H7 (cell line): ENCODE data around the gene CORO2B. TPM values are rescaled to one million over a fixed set of nuclear protein-coding genes. Genes with fewer than 3 reads are reported as not detected.

Experiments used
- DNase-seq: peaks from one replicate; pipeline ENCODE4 v3.0.0; 2012
- H3K27me3 ChIP-seq: 2 replicates; pipeline ENCODE4 v1.6.0; 2011; ENCODE audit warnings: mild to moderate bottlenecking, low read length; ENCODE audit not compliant: control insufficient read depth, insufficient read depth
- H3K36me3 ChIP-seq: replicated peaks from 2 replicates; pipeline ENCODE4 v1.5.1; 2011; ENCODE audit warnings: low read length; ENCODE audit not compliant: control insufficient read depth, insufficient read depth
- H3K4me3 ChIP-seq: 2 replicates; pipeline ENCODE4 v1.5.1; 2011; ENCODE audit warnings: low read depth, mild to moderate bottlenecking, control low read depth, low read length, moderate library complexity; ENCODE audit not compliant: insufficient read depth
- total RNA-seq: library from RNA; depleted of rRNA; stranded (reverse); fragments of >200 nt; shearing (Covaris generic); gene quantifications from 2 replicates; pipeline ENCODE4 v1.2.3, GENCODE V29; 2014

CORO2B gene
- total RNA-seq, 1 experiment from 2014 or later, result 5.4 TPM

- DNase-seq, result no peak
- Histone ChIP-seq H3K27me3 (no peaks in the 10 kb centered on the region), H3K36me3 (no peaks in the 10 kb centered on the region), H3K4me3 (no peak overlapping the region)
Observed at GRCh38 chr15:68707386-68707785, 128.6 kb downstream of the CORO2B start.

- H3K36me3 ChIP-seq, result no peaks in the 10 kb centered on the region
- no peak for DNase-seq
- no peak overlapping the region for H3K4me3 ChIP-seq
- no peaks in the 10 kb centered on the region for H3K27me3 ChIP-seq
Observed at GRCh38 chr15:68709876-68710275, 131.1 kb downstream of the CORO2B start.

- H3K27me3 ChIP-seq, result no peaks in the 10 kb centered on the region
- no peak for DNase-seq
- no peak overlapping the region for H3K4me3 ChIP-seq
- H3K36me3 ChIP-seq, result no peaks in the 10 kb centered on the region
Observed at GRCh38 chr15:68710536-68710935, 131.7 kb downstream of the CORO2B start.

GRCh38 chr15:68711406-68711805 lies 132.6 kb downstream of the CORO2B start:
- Histone ChIP-seq H3K27me3 (no peaks in the 10 kb centered on the region), H3K4me3 (no peak overlapping the region), H3K36me3 (no peaks in the 10 kb centered on the region)
- DNase-seq, result no peak

- H3K4me3 ChIP-seq, result no peak overlapping the region
- DNase-seq, result no peak
- H3K27me3 ChIP-seq, result no peaks in the 10 kb centered on the region
- no peaks in the 10 kb centered on the region for H3K36me3 ChIP-seq
Observed at GRCh38 chr15:68712886-68713285, 134.1 kb downstream of the CORO2B start.

GRCh38 chr15:68713874-68714273 lies 135.1 kb downstream of the CORO2B start:
- no peak for DNase-seq
- H3K4me3 ChIP-seq, result no peak overlapping the region
- H3K27me3 ChIP-seq, result no peaks in the 10 kb centered on the region
- H3K36me3 ChIP-seq, result no peaks in the 10 kb centered on the region

- H3K4me3 ChIP-seq, result no peak overlapping the region
- no peak for DNase-seq
- no peaks in the 10 kb centered on the region for H3K27me3 ChIP-seq
- H3K36me3 ChIP-seq, result no peaks in the 10 kb centered on the region
Observed at GRCh38 chr15:68715111-68715510, 136.3 kb downstream of the CORO2B start.

GRCh38 chr15:68717951-68718350 lies 139.2 kb downstream of the CORO2B start:
- no peak for DNase-seq
- Histone ChIP-seq H3K4me3 (no peak overlapping the region), H3K36me3 (no peaks in the 10 kb centered on the region), H3K27me3 (no peaks in the 10 kb centered on the region)

GRCh38 chr15:68718468-68718867 lies 139.7 kb downstream of the CORO2B start:
- Histone ChIP-seq H3K27me3 (no peaks in the 10 kb centered on the region), H3K36me3 (no peaks in the 10 kb centered on the region), H3K4me3 (no peak overlapping the region)
- no peak for DNase-seq

- H3K36me3 ChIP-seq, result no peaks in the 10 kb centered on the region
- no peak for DNase-seq
- no peak overlapping the region for H3K4me3 ChIP-seq
- H3K27me3 ChIP-seq, result no peaks in the 10 kb centered on the region
Observed at GRCh38 chr15:68719051-68719450, 140.3 kb downstream of the CORO2B start.

GRCh38 chr15:68719672-68720071 lies 140.9 kb downstream of the CORO2B start:
- H3K27me3 ChIP-seq, result no peaks in the 10 kb centered on the region
- H3K4me3 ChIP-seq, result no peak overlapping the region
- DNase-seq, result no peak
- no peaks in the 10 kb centered on the region for H3K36me3 ChIP-seq

GRCh38 chr15:68721886-68722285 lies 143.1 kb downstream of the CORO2B start:
- no peaks in the 10 kb centered on the region for H3K27me3 ChIP-seq
- no peak overlapping the region for H3K4me3 ChIP-seq
- DNase-seq, result no peak
- no peaks in the 10 kb centered on the region for H3K36me3 ChIP-seq

- Histone ChIP-seq H3K36me3 (no peaks in the 10 kb centered on the region), H3K4me3 (no peak overlapping the region), H3K27me3 (no peaks in the 10 kb centered on the region; the same call in 1 of the 2 replicates)
- DNase-seq, result peak; percentile 55
Observed at GRCh38 chr15:68725736-68726135, 146.9 kb downstream of the CORO2B start.

- DNase-seq, result no peak
- Histone ChIP-seq H3K4me3 (no peak overlapping the region), H3K36me3 (no peaks in the 10 kb centered on the region), H3K27me3 (no peaks in the 10 kb centered on the region; the same call in none of the 2 replicates)
Observed at GRCh38 chr15:68726246-68726645, 147.5 kb downstream of the CORO2B start.

GRCh38 chr15:68729789-68730411 lies 151.1 kb downstream of the CORO2B start:
- no peak for DNase-seq

GRCh38 chr15:68730471-68730919 lies 151.7 kb downstream of the CORO2B start:
- H3K36me3 ChIP-seq, result no peaks in the 10 kb centered on the region
- peak; percentile 76 for DNase-seq
- no peaks in the 10 kb centered on the region; the same call in none of the 2 replicates for H3K27me3 ChIP-seq
- no peak overlapping the region for H3K4me3 ChIP-seq

More at GRCh38 chr15:68729789-68730411, 151.1 kb downstream of the CORO2B start:
- Histone ChIP-seq H3K27me3 (no peaks in the 10 kb centered on the region; the same call in none of the 2 replicates), H3K4me3 (no peak overlapping the region), H3K36me3 (no peaks in the 10 kb centered on the region)
